Activated naive CD4-positive, alpha-beta T cell treated with anti-CD3 and anti-CD28 coated beads, Interleukin-2, amount 50 U/mL, for 24 hours (primary cell): ENCODE data around the gene TCF12.

Experiments
- H3K27ac Mint-ChIP-seq: one replicate; pipeline ENCODE4 v1.8.0; 2021; ENCODE audit warnings: mild to moderate bottlenecking, mixed read lengths
- H3K27me3 Mint-ChIP-seq: one replicate; pipeline ENCODE4 v1.8.0; 2021; ENCODE audit warnings: mixed read lengths
- H3K36me3 Mint-ChIP-seq: one replicate; pipeline ENCODE4 v1.8.0; 2021; ENCODE audit warnings: mixed read lengths
- H3K4me1 Mint-ChIP-seq: one replicate; pipeline ENCODE4 v1.8.0; 2021; ENCODE audit warnings: mixed read lengths
- H3K4me3 Mint-ChIP-seq: one replicate; pipeline ENCODE4 v1.8.0; 2021; ENCODE audit warnings: mild to moderate bottlenecking, mixed read lengths
- H3K9me3 Mint-ChIP-seq: one replicate; pipeline ENCODE4 v1.8.0; 2021; ENCODE audit warnings: mixed read lengths

The TCF12 gene

DNA sequence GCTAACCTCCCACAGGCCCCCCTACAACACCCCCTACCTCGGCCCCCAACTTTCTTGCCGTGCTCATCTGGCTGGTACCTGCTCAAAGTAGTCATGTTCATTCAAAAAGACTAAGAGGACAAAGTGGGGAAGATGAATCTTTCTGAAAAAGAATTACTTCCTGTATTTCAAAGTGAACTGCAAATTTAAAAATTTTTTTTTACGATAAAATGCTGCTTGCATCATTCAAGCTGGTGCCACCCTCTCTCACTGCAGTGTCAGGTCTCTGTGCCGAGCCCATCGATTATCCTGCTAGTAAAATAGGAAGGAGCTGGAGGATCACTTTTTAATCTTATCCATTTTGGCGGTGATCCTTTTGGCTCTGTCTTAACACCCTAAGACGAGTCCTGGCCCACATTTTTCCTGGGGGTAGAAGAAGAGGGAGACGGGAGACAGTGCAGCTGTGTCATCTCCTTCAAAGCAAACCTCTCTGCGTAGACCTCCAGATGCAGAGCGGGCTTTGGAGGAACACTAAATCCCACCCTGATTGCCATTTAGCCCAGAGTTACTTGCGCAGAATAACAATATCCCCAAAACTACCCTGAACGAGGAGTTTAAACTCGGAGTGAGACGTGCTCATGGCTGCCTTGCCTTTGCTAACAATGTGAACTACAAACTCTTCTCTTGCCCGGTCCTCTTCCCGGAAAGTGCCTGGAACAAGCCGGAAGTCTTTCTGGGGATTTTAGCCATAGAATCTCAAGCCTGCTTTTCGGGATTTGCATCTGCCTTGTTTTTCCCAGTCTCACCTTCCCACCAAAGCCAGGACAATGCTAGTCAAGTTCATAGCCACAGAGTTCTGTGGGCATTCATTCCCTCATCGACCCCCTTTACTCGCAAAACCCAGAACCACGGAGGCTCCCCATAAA lies 391.7 kb downstream of the TCF12 start:
- no peaks in the 10 kb centered on the region for H3K9me3 Mint-ChIP-seq
- peaks cover 7% of the 10 kb centered on the region for H3K27me3 Mint-ChIP-seq
- no peak overlapping the region for H3K4me3 Mint-ChIP-seq
- H3K36me3 Mint-ChIP-seq, result no peaks in the 10 kb centered on the region
- peaks cover 5% of the 10 kb centered on the region for H3K4me1 Mint-ChIP-seq
- H3K27ac Mint-ChIP-seq, result no peak overlapping the region

DNA sequence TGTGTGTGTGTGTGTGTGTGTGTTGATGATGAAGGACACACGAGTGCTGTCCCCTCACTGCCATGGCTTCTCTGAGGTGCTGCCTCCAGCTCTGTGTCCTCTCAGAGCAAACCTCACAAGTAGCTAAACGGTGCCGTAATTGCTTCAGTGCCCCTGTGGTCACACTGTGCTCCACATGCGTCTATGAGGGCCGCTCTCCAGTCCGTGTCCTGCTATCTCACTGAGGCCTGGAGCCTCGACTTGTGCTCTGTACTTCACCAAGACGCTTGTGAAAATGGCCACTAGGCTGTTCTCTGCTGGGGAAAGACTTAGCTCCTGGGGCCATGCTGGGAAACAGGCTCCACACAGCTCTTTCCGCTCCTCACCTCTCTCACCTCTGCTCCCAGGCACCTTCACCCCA lies 392.4 kb downstream of the TCF12 start:
- Mint-ChIP-seq H3K4me3 (no peak overlapping the region), H3K36me3 (no peaks in the 10 kb centered on the region), H3K9me3 (no peaks in the 10 kb centered on the region), H3K27ac (no peak overlapping the region), H3K4me1 (peaks cover 5% of the 10 kb centered on the region), H3K27me3 (peaks cover 5% of the 10 kb centered on the region)

DNA sequence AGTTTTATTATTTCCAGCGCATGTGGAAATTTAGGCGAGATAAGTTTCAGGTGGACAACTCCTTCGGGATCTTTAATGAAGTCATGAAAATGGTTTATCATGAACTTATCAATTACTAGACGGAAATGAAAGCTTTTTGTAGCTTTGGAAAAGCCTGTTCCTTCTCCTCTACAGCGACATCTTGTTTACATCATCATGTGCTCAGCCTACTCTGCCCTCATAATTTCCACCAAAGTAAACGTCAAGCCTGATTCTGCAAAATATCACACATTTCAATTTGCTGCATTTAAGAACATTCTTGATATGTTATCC lies 393.5 kb downstream of the TCF12 start:
- H3K9me3 Mint-ChIP-seq, result no peaks in the 10 kb centered on the region
- H3K4me1 Mint-ChIP-seq, result no peaks in the 10 kb centered on the region
- H3K27me3 Mint-ChIP-seq, result peaks cover 1% of the 10 kb centered on the region
- no peak overlapping the region for H3K27ac Mint-ChIP-seq
- no peaks in the 10 kb centered on the region for H3K36me3 Mint-ChIP-seq
- H3K4me3 Mint-ChIP-seq, result no peak overlapping the region

DNA sequence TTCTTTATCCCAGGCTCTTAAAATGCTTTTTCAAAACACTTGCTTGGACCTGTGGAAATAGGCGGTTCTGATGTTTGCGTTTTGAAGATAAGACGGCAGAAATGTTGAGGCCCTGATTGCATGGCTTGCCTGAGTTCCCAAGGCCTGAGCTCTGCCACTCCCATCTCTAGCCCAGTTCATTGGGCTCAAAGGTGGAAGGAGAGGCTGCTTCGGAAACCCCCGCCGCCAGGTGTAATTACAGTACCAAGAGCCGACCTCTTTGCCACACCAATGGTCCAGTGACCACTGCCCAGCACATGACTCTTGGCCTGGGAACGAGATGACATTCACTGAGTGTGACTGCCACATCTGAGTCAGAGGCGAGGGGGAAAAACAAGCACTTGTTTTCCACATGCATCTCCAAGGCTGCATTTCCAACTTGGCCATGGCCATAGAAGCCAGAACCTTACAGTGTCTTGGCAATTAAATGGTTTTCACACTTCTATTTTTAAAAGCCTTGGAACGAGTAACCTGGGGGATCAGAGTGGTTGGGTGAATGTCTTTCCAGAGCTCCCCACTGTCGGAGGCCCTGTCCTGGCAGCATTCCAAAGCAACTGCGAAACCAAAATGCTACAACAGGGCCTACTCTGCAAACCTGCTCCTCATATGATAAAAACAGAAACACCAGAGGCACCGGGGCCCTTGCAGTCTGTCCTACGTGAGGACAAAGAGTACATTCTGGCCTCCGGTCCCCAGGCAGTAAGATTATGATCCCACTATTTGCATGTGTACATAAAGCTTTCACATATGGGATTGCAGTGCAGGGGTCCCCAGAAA lies 394.1 kb downstream of the TCF12 start:
- Mint-ChIP-seq H3K4me3 (no peak overlapping the region), H3K36me3 (no peaks in the 10 kb centered on the region), H3K4me1 (no peaks in the 10 kb centered on the region), H3K9me3 (no peaks in the 10 kb centered on the region), H3K27me3 (no peaks in the 10 kb centered on the region), H3K27ac (no peak overlapping the region)

DNA sequence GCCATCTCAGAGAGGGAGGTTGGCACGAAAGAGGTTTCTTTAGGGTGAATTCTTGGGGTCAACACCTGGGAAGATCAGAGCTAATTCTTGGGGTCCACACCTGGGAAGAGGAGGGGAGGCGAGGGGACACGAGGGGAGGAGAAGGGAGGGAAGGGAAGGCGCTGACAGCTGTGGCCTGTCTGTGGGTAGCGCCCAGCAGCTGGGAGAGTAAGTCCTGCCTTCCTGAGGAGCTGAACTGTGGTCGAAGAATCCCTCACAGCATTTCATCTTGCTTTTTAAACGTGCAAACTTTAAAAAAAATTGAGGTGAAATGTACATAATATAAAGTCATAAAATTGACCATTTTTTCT lies 394.7 kb downstream of the TCF12 start:
- no peak overlapping the region for H3K27ac Mint-ChIP-seq
- no peaks in the 10 kb centered on the region for H3K27me3 Mint-ChIP-seq
- no peaks in the 10 kb centered on the region for H3K9me3 Mint-ChIP-seq
- no peaks in the 10 kb centered on the region for H3K36me3 Mint-ChIP-seq
- no peaks in the 10 kb centered on the region for H3K4me1 Mint-ChIP-seq
- no peak overlapping the region for H3K4me3 Mint-ChIP-seq

DNA sequence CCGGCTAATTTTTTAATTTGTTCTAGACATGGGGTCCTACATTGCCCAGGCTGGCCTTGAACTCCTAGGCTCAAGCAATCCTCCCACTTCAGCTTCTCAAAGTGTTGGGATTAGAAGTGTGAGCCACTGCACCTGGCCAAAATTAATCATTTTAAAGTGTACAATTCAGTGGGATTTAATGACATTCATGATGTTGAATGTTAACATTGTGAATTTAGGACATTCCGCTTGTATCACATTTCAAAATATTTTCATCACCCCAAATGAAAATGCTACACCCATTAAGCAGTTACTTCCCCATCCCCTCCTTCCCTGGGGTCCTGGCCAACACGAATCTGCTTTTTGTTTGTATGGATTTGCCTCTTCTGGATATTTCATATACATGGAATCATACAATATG lies 395.8 kb downstream of the TCF12 start:
- Mint-ChIP-seq H3K27me3 (no peaks in the 10 kb centered on the region), H3K4me1 (no peaks in the 10 kb centered on the region), H3K27ac (no peak overlapping the region), H3K9me3 (no peaks in the 10 kb centered on the region), H3K4me3 (no peak overlapping the region), H3K36me3 (no peaks in the 10 kb centered on the region)

DNA sequence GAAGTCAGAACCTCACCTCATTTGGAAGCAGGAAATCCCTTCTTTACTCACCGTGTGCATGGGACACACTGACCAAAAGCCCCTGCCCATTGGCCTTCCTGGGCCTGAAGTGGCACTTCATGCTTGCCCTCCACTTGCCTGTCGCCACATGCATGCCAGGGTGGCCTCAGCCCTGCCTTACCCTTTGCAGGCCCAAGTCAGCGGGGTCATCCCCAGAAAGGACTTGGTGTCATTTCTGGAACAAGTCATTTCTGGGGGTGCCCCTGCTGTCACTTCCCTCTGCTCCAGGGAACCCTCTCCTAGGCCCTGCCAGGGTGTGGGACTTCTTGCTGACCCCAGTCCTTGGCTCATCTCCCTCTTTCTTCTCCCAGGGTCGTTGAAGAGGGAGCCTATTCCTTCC lies 398.0 kb downstream of the TCF12 start:
- H3K36me3 Mint-ChIP-seq, result no peaks in the 10 kb centered on the region
- no peak overlapping the region for H3K27ac Mint-ChIP-seq
- H3K27me3 Mint-ChIP-seq, result no peaks in the 10 kb centered on the region
- no peaks in the 10 kb centered on the region for H3K9me3 Mint-ChIP-seq
- no peak overlapping the region for H3K4me3 Mint-ChIP-seq
- H3K4me1 Mint-ChIP-seq, result no peaks in the 10 kb centered on the region

DNA sequence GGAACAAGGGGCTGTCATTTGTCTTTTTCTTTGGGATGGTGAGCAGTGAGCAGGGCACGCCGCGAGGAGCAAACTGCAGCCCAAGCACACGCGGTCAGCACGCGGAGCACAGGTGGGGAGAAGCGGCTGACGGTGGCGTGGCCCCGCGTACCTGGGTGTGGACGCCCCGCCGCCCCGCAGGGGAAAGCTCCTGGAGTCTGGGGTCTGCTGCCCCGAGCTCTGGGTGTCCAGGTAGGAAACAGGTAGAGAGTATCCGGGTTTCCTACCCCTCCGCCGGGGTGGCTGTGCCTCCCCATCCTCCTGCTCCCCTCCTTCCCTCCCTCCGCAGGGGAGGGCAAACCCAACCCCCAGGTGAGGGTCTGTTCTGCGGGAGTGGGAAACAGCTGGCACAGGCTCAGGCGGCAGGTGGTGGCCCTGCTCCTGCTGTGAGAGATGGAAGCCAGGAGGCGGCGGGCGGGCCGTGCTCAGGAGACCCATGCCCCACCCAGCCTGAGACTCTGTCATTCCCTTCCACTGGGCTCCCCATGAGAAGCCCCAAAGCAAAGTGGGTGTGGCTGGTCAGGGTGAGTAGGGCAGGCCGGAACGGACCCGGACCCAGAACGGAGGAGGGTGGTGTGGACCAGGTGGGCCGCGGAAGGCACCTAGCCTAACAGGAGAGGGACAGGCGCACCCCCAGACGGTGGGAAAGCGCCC lies 400.9 kb downstream of the TCF12 start:
- Mint-ChIP-seq H3K9me3 (no peaks in the 10 kb centered on the region), H3K36me3 (no peaks in the 10 kb centered on the region), H3K4me3 (no peak overlapping the region), H3K27me3 (no peaks in the 10 kb centered on the region), H3K4me1 (peaks cover 4% of the 10 kb centered on the region), H3K27ac (no peak overlapping the region)

DNA sequence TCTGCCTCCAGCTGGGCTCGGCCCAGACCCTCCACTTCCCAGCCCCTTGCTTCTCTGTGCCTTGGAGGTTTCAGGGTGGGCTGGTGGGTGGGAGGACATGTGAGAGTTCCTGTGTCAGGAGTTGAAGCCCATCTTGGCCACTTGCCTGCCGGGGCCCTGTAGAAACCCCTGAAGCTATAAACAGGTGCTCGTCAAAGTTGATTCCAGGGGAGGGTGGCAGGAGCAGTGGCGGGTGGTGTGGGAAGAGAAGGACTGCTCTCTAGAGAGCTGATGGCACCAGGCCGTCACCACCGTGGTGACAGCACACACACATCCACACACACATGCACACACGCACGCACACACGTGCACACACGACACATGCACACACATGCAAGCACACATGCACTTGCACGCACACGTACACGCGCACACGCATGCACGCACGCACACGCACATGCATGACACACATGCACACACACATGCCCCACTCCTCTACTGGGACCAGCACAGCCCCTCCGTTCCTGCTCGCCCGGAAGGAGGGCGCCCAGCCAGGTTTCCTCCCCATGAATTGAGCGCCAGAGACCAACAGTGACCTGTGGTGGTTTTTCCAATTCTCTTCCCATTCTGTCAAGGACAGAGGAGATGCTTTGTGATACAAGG lies 401.6 kb downstream of the TCF12 start:
- Mint-ChIP-seq H3K36me3 (no peaks in the 10 kb centered on the region), H3K27ac (no peak overlapping the region), H3K4me3 (no peak overlapping the region), H3K27me3 (no peaks in the 10 kb centered on the region), H3K9me3 (no peaks in the 10 kb centered on the region), H3K4me1 (peaks cover 4% of the 10 kb centered on the region)

DNA sequence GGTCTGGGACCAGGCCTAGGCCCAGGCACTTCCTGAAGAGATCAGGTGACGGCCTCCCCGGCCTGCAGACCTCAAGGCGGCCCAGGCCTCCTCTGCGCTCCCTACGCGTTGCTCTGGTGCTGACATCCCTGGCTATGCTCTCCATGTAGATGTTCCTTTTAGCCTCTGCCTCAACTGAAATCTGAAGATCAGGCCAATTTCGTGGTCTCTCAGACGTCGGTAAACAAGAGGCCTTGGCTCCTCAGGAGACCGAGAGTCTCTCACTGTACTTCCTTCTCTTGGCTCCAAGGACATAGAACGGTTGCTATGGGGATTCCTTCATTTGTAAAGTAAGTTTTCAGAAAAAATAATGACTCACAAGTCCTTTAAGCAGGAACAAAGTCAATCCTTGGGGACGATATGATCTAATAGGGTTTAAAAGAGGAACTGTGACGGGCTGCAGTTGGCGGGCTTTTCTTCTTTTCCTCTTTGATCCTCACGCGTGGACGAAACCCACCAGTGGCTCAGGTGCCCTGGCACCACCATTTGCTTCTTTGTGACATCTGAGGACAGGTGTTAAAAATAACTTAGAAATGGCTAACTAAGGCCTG lies 402.3 kb downstream of the TCF12 start:
- no peaks in the 10 kb centered on the region for H3K9me3 Mint-ChIP-seq
- H3K4me1 Mint-ChIP-seq, result peaks cover 4% of the 10 kb centered on the region
- no peaks in the 10 kb centered on the region for H3K36me3 Mint-ChIP-seq
- no peaks in the 10 kb centered on the region for H3K27me3 Mint-ChIP-seq
- H3K4me3 Mint-ChIP-seq, result no peak overlapping the region
- no peak overlapping the region for H3K27ac Mint-ChIP-seq

DNA sequence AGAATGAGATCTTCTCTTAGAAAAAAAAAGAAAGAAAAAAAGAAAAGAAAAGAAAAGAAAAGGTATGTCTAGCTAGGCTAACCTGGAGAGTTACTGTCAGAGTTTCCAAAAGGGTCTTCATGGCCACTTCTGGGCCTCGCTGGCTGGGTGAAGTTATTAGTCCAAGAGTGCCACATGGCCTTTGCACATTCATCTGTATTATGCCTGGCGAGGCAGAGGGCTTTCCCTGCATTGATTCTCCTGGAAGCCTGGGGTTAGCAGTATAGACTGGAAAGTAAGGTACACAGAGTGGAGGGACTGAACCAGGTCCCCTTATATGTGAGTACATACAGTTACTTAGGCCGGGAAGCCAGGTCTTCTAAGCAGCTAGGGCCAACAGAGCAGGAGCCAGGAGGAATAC lies 403.0 kb downstream of the TCF12 start:
- Mint-ChIP-seq H3K4me3 (no peak overlapping the region), H3K36me3 (no peaks in the 10 kb centered on the region), H3K27ac (no peak overlapping the region), H3K4me1 (peaks cover 4% of the 10 kb centered on the region), H3K27me3 (no peaks in the 10 kb centered on the region), H3K9me3 (no peaks in the 10 kb centered on the region)

DNA sequence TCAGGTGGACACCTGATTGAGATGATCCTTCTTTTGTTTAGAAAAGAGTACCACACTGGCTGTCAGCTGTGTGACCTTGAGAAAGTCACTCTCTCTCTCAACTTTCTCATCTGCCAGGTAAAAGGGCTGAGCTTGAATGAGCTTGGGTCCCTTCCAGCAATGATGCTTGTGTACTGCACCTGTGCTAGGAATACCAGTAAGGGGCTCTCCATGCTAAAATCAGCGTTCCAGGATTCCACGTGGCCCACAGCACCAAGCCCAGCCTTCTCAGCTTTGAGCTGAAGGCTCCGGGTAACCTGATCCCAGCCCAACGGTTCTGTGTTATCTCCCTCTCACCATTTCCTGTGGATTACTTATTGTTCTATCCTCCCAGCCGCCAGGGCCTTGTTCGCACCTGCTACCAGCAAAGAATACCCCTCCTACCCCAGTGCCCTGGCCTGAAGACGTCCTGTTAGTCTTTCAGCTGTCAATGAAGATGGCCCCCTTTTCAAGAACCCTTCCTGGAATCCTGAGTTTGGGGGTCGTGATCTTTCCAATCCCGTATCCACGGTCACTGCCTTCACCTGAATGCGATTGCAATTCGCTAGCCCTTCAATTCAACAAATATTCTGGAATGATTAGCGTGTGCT lies 403.6 kb downstream of the TCF12 start:
- H3K36me3 Mint-ChIP-seq, result no peaks in the 10 kb centered on the region
- H3K4me1 Mint-ChIP-seq, result peaks cover 4% of the 10 kb centered on the region
- H3K4me3 Mint-ChIP-seq, result no peak overlapping the region
- H3K27ac Mint-ChIP-seq, result no peak overlapping the region
- H3K27me3 Mint-ChIP-seq, result no peaks in the 10 kb centered on the region
- H3K9me3 Mint-ChIP-seq, result no peaks in the 10 kb centered on the region

DNA sequence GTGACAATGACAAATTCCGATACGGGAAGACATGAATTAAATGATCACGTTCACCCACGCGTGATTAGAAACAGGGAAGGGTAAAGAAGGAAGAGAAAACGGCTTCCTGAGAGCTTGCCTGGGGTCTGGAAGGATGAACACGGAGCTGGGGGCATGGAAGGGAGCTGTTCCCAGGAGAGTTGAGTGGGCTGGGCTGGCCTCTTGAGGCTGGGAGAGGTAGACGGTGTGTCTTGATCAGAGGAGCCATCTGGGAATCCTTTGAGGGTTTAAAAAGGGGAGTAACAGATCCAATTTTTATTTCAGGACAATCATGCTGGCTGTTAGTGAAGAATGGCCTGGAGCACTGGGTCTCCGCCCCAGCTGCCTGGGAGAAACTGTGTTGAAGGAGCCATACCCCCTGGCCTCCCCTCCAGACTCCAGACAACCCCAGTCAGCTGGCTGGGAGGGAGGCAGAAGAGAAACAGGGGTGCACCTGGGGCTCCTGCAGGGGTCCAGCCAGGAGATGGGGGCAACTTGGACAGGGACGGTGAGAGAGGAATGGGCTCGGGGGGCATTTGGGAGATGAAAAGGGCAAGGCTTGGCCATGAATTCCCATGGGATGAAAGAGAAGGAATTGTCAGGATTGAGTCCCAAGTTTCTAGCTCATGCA lies 404.3 kb downstream of the TCF12 start:
- no peak overlapping the region for H3K4me3 Mint-ChIP-seq

DNA sequence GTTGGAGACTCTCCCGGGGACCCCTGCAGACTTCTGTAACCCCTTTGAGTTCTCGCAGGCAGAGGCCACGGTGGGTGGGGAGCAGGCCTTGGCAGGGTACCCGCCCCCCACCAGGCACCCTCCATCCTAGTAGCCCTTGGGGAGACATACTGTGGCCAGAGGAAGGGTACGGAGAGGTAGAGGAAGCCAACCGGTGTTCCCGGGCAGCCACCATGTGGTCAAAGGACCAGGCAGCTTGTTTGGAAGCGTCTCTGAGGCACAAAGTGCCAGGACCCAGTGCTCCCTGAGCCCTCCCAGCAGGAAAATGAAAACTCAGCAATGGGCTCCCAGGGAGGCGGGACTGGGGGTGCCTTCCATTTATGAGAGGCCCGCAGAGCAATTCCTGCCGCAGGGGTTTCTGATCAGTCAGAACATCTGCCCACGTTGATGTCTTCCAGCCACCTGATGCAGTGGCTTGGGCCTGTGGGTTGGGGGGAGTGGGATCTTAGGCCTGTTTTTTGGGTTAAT lies 404.9 kb downstream of the TCF12 start:
- no peak overlapping the region for H3K4me3 Mint-ChIP-seq

More for the DNA sequence above, 404.3 kb downstream of the TCF12 start:
- H3K27me3 Mint-ChIP-seq, result no peaks in the 10 kb centered on the region
- H3K4me1 Mint-ChIP-seq, result peaks cover 4% of the 10 kb centered on the region
- H3K36me3 Mint-ChIP-seq, result no peaks in the 10 kb centered on the region
- H3K27ac Mint-ChIP-seq, result no peak overlapping the region
- H3K9me3 Mint-ChIP-seq, result no peaks in the 10 kb centered on the region

More for the DNA sequence above, 404.9 kb downstream of the TCF12 start:
- Mint-ChIP-seq H3K27ac (no peak overlapping the region), H3K4me1 (peaks cover 4% of the 10 kb centered on the region), H3K36me3 (no peaks in the 10 kb centered on the region), H3K9me3 (no peaks in the 10 kb centered on the region), H3K27me3 (no peaks in the 10 kb centered on the region)
